Activated CD8-positive, alpha-beta memory T cell treated with anti-CD3 and anti-CD28 coated beads, Interleukin-2, amount 50 U/mL, for 1 hour (primary cell): ENCODE data around the gene SLC44A5.
"Not testable (repeated sequence)": the region's sequence is repeated elsewhere in the genome, so short reads cannot be mapped to it uniquely, and the experiment has no call there.

Experiments
- DNase-seq: peaks from one replicate; pipeline ENCODE4 v3.0.0-alpha.2; 2020; ENCODE audit errors: extremely low read depth

SLC44A5 gene

GRCh38 chr1:75188892-75189291, 422.0 kb downstream of the SLC44A5 start:
- no peak for DNase-seq

- DNase-seq, result not testable (repeated sequence)
These were observed 429.5 kb downstream of the SLC44A5 start for GRCh38 chr1:75181214-75181955.

GRCh38 chr1:75174031-75174760, 436.7 kb downstream of the SLC44A5 start:
- DNase-seq, result no peak

GRCh38 chr1:75172556-75172955, 438.4 kb downstream of the SLC44A5 start:
- no peak for DNase-seq

GRCh38 chr1:75171876-75172275, 439.0 kb downstream of the SLC44A5 start:
- no peak for DNase-seq

- no peak for DNase-seq
These were observed 439.9 kb downstream of the SLC44A5 start for GRCh38 chr1:75170981-75171380.

- no peak for DNase-seq
These were observed 440.9 kb downstream of the SLC44A5 start for GRCh38 chr1:75170011-75170410.

- no peak for DNase-seq
These were observed 444.1 kb downstream of the SLC44A5 start for GRCh38 chr1:75166821-75167220.

- no peak for DNase-seq
These were observed 445.6 kb downstream of the SLC44A5 start for GRCh38 chr1:75165264-75165663.

GRCh38 chr1:75159154-75159553, 451.8 kb downstream of the SLC44A5 start:
- DNase-seq, result no peak
